ENCODE data around the gene TMEM255A.
"Not testable (repeated sequence)": the region's sequence is repeated elsewhere in the genome, so short reads cannot be mapped to it uniquely, and the experiment has no call there.

TMEM255A gene

GRCh38 chrX:120310861-120311726, at the start of gene TMEM255A:
Gene TMEM255A (minus strand): TSS chrX:120311461. CDS start chrX:120311309, 152 bp downstream.
- DNase-seq (ENCODE audit: low read depth) = no peak
- peak within 1 kb of the TSS; percentile 65 for H3K4me3 ChIP-seq (ENCODE audit: low read depth, low read length)

DNA sequence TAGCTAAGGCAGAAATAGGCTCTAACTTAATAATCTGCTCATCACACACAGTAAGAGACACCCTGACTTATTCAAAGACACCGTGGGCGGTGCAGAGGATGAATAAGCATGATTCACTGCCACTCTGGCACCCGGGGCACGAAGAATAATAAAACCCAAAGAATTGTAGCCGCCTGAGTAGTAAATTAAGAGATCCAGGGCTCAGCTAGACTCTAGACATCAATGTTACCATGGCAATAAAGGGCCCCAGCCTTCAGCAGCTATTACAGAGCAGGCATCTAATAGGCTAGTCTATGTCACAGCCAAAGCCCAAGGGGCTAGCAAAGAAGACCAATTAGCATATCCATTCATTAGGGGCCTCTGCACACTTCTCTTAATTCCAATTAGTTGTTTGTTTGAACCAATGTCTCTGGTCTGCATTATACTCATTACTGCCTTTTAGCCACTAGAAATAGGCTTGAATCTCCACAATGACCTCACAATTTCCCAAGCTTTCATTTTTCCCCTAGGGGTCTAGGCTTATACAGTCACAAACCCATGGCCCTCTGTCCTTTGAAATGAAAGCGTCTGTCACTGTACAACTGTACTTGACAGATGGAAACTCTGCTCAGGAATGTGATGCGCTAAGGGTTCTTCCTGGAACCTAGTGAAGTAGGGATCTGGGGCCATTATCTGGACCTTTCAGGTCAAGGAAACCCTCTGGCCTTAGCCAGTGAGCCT, 47.6 kb upstream of the TMEM255A start:
- H3K4me3 ChIP-seq (ENCODE audit: low read depth, low read length) = no peak overlapping the region
- no peak for DNase-seq (ENCODE audit: low read depth)
- TF ChIP-seq, protein P1, sequence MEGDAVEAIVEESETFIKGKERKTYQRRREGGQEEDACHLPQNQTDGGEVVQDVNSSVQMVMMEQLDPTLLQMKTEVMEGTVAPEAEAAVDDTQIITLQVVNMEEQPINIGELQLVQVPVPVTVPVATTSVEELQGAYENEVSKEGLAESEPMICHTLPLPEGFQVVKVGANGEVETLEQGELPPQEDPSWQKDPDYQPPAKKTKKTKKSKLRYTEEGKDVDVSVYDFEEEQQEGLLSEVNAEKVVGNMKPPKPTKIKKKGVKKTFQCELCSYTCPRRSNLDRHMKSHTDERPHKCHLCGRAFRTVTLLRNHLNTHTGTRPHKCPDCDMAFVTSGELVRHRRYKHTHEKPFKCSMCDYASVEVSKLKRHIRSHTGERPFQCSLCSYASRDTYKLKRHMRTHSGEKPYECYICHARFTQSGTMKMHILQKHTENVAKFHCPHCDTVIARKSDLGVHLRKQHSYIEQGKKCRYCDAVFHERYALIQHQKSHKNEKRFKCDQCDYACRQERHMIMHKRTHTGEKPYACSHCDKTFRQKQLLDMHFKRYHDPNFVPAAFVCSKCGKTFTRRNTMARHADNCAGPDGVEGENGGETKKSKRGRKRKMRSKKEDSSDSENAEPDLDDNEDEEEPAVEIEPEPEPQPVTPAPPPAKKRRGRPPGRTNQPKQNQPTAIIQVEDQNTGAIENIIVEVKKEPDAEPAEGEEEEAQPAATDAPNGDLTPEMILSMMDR (IDR thresholded peaks at IDR 0.05; ENCODE audit: insufficient read depth, low read depth, low read length, missing control alignments) = no peak

More at GRCh38 chrX:120310861-120311726, at the start of gene TMEM255A:
- TF ChIP-seq, protein P1 (IDR thresholded peaks at IDR 0.05; ENCODE audit: insufficient read depth, low read depth, low read length, missing control alignments) = no peak

DNA sequence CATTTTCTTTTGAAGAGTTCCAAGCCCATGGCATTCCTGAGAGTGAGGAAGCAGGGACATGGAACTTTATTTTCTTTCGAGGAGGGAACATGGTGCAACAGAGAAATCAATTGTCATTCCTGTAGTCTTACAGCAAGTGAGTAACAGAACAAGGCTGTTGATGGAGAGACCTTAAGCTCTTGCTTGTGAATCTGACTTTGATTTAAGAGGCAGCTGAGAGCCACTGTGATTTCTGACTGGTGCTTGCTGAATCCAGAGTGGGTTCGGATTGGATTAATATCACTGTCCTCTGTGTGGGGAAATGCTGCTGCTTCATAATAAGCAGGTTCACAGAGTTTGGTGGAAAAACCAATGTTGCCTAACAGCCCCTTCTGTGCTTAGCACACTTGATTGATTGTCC, 45.9 kb upstream of the TMEM255A start:
- no peak for DNase-seq (ENCODE audit: low read depth)
- TF ChIP-seq, protein P1 (IDR thresholded peaks at IDR 0.05; ENCODE audit: insufficient read depth, low read depth, low read length, missing control alignments) = no peak
- no peak overlapping the region for H3K4me3 ChIP-seq (ENCODE audit: low read depth, low read length)

DNA sequence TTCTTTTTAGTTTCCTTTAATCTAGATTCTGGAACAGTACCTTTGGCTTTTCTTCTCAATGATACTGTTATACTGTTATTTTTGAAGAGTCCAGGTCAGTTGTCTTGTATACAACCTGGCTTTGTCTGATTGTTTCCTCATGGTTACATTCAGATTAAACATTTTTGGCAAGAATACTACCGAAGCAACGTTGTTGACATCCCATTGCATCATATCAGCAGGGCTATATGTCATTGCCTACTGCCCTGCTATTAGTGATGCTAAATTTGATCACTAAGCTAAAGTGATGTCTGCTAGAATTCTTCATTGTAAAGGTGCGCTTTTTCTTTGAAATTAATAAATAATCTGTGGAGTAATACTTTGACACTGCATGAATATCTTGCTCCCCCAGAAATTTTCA, 44.8 kb upstream of the TMEM255A start:
- TF ChIP-seq, protein P1 (IDR thresholded peaks at IDR 0.05; ENCODE audit: insufficient read depth, low read depth, low read length, missing control alignments) = no peak
- H3K4me3 ChIP-seq (ENCODE audit: low read depth, low read length) = no peak overlapping the region
- no peak for DNase-seq (ENCODE audit: low read depth)

DNA sequence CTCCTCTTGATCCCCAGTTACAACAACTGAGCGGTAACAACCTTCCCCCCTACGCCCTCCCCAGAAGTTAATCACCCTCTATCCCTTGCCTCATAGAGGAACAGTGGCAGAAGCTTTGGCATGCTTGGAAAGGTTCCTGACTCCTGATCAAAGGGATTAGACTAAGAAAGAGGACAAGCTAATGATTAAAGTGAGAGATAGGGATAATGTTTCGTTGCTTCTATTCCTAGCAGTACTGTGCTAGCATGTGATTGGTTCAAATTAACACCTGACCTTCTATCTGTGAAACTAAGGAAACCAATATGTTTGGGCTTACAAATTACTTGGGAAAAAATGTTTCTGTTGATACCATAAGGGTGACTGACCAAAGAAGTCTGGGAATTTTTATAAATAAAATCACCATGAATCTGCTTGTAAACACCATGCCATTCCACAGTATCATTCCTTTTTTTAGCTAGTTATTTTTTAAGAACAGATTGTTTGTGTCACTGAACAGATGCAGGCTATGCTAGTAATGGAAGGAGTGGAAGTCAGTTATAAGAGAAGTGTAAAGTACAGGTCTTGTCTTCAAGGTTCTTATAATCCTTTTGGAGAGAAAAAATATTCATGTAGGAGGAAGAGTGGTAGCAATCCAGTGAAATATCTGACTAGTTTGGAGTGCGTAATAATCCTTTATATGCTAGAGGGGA, 39.3 kb upstream of the TMEM255A start:
- H3K4me3 ChIP-seq (ENCODE audit: low read depth, low read length) = no peak overlapping the region
- TF ChIP-seq, protein P1 (IDR thresholded peaks at IDR 0.05; ENCODE audit: insufficient read depth, low read depth, low read length, missing control alignments) = no peak
- no peak for DNase-seq (ENCODE audit: low read depth)

DNA sequence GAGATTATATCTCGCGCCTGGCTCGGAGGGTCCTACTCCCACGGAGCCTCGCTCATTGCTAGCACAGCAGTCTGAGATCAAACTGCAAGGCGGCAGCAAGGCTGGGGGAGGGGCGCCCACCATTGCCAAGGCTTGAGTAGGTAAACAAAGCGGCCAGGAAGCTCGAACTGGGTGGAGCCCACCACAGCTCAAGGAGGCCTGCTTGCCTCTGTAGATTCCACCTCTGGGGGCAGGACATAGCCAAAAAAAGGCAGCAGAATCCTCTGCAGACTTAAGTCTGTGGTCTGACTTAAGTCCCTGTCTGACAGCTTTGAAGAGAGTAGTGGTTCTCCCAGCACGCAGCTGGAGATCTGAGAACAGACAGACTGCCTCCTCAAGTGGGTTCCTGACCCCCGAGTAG, 33.3 kb upstream of the TMEM255A start:
- not testable (repeated sequence) for DNase-seq (ENCODE audit: low read depth); H3K4me3 ChIP-seq (ENCODE audit: low read depth, low read length)

DNA sequence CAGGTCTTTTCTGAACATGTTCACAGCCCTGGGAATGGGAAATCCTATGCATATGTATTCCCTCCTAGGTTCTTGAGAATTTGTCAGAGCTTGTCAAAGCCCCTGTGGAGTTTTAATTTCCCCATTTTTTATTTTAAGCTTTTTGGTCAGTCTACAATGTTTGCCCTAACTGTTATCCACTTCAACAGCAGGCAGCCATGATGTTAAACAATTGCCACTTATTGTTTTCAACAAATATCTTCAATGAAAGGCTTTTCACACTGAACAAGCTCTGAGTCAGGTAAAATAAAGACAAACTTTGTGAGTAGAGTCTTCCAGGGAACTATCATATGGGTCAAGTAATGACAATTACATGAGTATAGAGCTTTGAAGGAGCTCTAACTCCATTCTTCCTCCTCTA, 25.6 kb upstream of the TMEM255A start:
- no peak for DNase-seq (ENCODE audit: low read depth)
- H3K4me3 ChIP-seq (ENCODE audit: low read depth, low read length) = no peak overlapping the region
- TF ChIP-seq, protein P1 (IDR thresholded peaks at IDR 0.05; ENCODE audit: insufficient read depth, low read depth, low read length, missing control alignments) = no peak
